Suprapubic skin (tissue), 2 donors: Measurements from ENCODE around the gene HOXB3.

ENCODE experiments used
- EP300 ChIP-seq: sonication (generic); formaldehyde crosslinking; IDR thresholded peaks from one replicate; pipeline ENCODE4 v1.6.1; 2017; ENCODE audit warnings: antibody characterized with exemption
- POLR2A ChIP-seq, 2 donors: fragments of 450-650 bp; IDR thresholded peaks; one replicate each; pipeline ENCODE4 v1.6.1; 2017; ENCODE audit warnings: antibody characterized with exemption in 2 of 2, mild to moderate bottlenecking in 2 of 2, moderate library complexity in 2 of 2

DNA sequence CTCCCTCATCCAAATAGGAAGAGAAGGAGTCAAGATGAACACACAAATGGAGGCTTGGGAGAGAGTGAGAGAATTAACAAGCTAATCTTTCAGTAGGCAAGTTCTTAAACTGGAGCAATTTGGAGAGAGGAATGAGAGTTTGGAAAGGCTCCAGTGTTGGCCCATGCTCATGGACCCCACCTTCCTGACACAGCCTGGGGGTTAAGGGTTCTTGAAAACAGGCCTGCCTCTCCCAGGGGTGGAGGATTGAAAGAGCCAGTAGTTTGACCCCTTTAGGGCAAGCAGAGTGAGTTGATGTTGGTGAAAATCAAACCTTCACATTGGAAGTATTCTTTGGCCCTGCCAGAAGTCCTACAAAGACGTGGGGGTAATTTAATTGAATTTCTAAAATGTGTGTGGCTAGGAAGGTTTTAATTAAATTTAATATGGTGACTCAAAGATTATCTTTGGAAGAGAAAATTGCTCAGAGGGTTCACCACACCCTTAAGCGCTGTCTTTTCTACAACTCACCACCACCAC is 5.8 kb downstream of the HOXB3 start:
- TF ChIP-seq POLR2A (IDR thresholded peaks at IDR 0.05), result no peak
- no peak for TF ChIP-seq EP300
